AG08396 (cell line): Measurements from ENCODE around the gene ATN1.

ENCODE experiments used
- DNase-seq: peaks from one replicate; pipeline ENCODE4 v3.0.0; 2012; ENCODE audit warnings: low spot score, mixed read lengths

ATN1 gene

DNA sequence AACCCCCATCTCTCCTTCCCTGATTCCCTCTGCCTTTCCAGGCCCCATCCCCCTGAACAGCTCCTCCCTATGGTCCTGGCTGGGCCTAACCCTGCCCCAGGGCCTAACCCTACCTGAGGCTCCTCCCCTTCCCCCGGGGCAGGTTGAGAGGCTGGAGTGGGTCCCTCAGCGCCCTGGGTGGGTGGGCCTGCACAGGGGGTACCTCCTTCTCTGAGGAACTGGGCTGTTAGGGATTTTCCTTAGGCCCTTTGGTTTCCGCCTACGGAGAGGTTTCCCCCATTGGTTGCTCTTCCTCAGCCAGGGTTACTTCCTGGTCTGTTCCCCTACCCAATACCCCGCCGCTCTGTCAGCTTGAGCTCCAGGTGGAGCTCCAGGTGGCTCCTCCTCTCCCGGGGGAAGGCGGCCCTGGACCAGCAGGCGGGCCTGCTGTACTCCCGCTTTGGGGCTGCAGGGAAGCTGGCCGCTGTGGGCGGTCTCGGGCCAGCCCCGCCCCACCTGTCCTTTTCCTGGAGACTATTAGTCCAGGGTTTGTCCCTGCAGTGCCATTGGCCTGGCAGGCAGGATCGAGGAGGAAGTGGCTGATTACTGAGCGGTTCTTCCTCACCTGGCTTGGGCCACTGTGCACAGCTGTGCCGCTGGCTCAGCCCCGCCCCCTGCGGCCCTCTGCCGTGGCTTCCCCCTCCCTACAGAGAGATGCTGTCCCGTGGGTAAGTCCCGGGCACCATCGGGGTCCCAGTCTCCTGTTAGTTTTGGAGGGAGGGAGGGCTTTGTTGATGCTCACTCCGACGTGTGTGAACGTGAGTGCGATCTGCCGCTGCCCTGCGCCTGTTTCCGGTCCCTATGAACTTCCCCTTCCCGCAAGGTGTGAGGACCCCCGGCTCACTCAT lies 18.5 kb downstream of the ATN1 start:
- no peak for DNase-seq

DNA sequence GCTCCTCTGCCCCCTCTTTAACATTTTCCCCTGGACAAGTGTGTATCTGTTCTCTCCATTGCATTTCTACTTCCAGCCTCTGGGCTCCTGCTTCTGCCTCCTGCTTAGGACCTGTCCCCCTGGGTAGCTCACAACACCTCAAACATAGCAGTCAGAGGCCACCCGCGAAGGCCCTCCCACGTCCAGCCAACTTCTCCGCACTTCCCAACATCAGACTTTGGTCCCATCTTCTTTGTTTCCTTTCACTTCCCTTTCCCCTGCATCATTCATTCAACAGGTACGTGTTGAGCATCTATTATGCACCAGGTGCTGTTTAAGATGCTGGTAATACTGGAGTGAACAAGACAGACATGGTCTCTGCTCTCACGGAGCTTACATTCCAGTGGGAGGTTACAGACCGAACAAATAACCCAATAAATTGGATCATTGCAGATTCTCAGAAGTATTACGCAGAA lies 19.2 kb downstream of the ATN1 start:
- DNase-seq: no peak

DNA sequence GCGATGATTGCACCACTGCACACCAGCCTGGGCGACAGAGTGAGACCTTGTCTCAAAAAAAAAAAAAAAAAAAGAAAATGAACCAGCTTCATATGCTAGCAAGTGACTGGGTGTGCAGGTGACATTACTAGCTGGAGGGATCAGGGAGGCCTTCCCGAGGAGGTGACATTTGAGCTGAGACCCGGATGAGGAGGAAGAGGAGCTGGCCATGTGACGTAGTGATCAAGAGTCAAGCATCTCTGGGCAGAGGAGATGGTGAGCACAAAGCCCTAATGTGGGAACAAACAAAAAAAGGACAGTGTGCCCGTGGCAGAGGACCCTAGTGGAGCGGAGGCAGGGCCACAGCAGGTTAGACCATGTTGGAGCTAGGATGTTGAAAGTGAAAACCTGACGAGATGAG lies 19.9 kb downstream of the ATN1 start:
- no peak for DNase-seq

DNA sequence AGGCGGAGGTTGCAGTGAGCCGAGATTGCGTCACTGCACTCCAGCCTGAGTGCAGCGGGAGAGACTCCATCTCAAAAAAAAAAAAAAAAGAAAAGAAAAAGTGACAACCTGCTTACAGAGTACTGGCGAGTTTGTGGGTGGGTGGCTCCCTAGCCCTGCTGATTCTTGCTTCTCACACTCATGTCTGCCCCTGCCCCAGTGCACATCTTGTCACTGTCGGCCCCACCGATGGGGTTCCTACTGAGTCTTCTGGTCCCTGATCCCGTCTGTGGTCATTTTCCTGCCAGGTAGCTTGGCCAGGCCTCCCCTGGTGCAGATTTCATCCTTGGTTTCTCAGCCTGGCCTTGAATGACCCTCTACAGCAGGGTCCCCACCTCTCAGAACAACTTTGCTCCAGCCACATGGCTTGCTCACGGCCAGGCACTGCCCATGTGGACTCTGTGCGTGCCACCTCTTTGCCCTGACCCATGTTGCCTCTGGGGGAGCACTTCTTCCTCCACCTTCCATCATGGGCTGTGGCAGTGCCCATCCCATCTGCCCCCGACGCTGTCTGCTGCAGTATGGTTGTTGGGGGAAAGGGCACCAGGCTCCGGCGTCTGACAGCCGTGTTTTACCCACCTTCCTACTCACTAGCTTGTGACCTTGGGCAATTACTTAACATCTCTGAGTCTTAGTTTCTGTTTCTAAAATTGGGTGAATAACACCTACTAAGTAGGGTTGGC lies 21.3 kb downstream of the ATN1 start:
- no peak for DNase-seq

DNA sequence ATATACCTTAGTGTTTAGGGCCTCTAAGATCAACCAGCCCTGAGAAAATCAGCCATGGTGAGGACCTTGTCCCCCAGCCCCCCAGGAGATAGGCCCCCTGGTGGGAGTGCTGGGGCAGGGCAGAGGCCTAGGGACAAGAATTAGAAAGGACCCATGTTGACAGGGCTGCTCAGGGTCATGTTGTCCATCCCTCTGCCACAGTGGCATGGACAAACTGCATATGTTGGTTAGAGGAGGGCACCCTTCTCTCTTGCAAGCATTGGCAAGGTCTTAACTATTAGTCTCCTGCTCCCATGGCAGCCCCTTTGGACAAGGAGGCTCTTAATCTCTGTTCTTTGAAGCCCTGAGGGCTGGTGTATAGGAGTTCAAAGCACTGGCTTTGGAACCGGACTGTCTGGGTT lies 22.6 kb downstream of the ATN1 start:
- DNase-seq: no peak

GRCh38 chr12:6950811-6951540 lies 23.2 kb downstream of the ATN1 start, which contains the start of gene PTPN6:
PTPN6 (plus strand) TSS chr12:6951356; CDS start chr12:6951513, 157 bp downstream.
- DNase-seq: no peak

DNA sequence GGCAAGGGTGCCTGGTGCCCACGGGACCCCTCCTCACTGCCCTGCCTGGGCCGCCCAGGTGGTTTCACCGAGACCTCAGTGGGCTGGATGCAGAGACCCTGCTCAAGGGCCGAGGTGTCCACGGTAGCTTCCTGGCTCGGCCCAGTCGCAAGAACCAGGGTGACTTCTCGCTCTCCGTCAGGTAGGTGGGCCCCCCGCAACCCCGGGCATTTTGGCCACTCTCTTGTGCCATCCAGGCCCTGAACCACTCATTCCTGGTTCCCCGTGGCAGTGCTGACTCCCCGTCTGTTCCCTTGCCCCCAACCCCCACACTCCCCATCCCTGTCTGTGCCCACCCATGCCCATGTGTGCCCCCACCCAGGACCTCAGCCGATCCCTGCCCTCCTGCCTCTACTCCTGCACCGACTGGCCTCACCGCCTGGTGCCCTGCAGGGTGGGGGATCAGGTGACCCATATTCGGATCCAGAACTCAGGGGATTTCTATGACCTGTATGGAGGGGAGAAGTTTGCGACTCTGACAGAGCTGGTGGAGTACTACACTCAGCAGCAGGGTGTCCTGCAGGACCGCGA lies 23.9 kb downstream of the ATN1 start:
- DNase-seq: no peak

DNA sequence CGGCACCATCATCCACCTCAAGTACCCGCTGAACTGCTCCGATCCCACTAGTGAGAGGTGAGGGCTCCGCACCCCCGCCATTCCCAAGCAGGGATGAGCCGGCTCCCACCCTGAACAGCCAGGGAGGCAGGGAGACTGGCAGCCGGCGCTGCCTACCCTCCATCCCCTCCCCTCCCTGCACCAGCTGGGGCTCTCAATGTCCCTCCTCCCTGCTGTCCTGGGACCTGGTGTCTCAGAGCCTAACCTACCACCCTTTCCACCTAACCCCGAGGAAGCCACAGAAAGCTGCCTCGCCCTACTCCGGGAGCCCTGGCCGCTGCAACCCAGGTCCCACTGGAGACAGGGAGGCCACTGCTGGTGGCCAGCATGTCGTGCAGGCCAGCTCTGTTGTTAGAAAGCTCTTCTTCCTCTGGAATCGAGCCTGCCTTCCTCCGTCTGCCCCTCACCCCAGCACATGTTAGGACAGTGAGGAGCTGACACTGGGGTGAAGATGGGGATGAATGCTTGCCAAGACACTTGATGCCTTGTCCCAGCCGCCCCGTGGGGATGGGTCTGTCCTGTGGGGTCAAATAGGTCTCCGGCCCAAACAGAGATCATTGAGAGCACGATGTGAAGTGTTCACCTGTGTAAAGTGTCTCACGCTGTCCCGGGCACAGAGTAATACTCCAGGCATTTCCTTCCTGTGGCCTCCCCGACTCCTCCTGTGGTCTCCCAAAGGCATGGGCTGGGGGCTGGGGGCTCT lies 24.5 kb downstream of the ATN1 start:
- no peak for DNase-seq

DNA sequence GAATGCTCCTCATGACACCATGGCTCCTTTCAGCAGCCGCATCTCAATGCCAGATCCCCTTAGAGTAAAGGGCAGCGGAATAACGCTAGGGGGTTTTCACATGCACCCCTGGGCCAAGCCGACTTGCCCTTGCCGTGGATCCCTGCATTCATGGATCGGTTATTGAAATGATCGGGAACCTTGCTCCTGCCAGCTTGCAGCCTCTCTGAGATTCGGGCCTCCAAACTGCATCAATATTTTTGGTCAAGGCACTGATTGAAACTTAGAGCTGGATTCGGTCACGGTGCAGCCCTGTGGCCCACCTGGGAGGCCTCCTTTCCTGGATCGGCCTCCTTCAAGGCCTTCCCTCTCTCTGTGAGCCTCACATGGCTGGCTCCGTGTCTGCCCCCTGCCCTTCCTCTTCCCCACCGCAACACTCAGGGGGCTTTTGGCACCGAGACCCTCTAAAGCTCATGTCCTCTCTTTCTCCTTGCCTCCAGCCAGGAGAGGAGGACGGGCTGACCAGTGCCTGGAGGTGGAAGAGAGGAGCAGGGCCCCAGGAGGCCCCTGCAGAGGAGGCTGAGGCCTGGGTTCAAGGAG lies 25.2 kb downstream of the ATN1 start:
- no peak for DNase-seq

DNA sequence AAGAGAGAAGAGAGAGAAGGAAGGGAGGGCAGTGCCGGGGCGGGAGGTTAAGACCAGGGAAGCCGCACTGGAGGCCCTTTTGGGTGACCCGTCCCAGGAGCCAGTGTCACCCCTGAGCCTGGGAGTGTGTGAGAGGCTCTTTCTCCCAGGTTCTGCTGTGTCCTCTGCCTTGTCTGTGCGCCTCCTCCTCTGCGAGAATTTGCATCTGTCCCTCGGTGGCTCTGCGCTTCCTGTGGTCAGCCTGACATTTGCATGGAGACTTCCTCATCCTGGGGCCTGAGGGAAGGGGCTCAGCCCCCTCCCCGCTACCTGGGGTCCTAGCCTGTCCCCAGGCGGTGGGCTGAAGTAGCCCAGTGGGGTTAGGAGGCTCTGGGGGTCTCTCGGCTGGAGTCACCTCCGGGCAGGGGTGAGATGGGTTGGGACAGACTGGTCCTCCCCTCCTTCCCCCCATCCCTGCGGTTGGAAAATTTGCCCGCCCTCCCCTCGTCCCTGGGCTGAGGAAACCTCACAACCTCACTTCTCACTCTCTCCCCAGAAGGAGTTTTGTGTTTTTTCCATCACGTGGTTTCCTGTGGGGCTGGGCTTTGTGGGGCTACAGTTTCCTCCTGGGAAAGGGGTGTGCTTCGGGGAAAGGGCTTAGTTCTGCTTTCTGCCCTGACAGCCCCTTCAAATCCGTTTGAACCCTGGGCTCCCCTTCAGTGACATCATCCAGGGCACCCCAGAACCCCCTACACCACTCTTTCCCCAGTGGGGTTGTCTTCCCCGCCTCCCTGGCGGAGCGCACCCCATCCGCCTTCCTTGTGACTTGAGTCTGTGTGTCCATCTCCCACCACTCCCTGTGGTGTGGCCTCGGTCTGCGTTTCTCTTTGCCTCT lies 25.9 kb downstream of the ATN1 start:
- no peak for DNase-seq

- DNase-seq: no peak
Observed at GRCh38 chr12:6954316-6955107, 26.8 kb downstream of the ATN1 start.

DNA sequence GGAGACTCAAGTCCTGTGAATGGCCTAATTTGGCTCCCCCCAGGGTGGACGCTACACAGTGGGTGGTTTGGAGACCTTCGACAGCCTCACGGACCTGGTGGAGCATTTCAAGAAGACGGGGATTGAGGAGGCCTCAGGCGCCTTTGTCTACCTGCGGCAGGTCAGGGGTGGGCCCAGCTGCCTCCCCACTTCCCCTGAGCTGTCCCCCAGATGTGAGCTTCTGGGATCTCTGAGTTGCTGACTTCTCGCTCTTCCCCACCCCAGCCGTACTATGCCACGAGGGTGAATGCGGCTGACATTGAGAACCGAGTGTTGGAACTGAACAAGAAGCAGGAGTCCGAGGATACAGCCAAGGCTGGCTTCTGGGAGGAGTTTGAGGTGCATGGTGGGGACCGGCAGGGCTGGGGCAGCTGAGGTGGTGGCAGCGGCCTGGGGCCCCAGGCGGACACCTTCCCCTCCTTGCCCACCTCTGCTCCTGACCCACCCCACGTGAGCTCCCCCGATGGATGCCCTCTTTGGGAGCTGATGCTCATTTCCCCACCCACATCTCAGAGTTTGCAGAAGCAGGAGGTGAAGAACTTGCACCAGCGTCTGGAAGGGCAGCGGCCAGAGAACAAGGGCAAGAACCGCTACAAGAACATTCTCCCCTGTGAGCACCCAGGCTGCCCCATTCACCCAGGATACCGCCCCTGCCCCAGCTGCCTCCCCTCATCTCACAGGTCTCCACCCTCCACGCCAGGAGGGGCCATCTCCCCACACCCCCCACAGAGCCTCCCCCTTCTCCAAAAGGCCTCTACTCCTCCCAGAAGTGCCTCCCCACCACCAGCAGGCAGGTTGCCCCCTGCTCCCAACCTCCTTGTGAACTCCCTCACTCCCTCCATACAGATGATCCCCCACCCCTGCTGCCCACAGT lies 27.6 kb downstream of the ATN1 start:
- DNase-seq: no peak

DNA sequence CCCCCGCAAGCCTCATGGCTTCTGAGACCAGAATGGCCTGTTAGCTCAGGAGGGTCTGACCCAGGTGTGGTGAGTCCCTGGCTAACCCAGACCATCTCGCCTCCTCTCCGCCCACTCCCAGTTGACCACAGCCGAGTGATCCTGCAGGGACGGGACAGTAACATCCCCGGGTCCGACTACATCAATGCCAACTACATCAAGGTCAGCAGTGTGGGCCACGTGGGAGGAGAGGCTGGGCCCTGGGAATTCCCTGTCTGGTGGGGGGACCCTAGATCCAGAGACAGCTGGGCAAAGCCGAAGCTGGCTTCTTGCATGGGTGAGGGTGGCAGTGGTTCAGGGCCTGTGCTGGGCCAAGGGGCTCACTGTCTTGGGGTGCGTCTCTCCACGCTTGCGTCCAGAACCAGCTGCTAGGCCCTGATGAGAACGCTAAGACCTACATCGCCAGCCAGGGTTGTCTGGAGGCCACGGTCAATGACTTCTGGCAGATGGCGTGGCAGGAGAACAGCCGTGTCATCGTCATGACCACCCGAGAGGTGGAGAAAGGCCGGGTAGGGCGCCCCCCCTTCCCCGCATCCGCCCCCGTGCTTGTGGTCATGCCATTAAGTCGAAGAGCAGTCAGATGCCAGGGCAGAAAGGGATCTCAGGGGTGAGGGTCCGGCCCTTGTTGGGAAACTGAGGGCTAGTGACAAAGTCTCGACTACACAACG lies 28.4 kb downstream of the ATN1 start:
- no peak for DNase-seq

- DNase-seq: no peak
Observed at GRCh38 chr12:6957151-6957701, 29.5 kb downstream of the ATN1 start.

DNA sequence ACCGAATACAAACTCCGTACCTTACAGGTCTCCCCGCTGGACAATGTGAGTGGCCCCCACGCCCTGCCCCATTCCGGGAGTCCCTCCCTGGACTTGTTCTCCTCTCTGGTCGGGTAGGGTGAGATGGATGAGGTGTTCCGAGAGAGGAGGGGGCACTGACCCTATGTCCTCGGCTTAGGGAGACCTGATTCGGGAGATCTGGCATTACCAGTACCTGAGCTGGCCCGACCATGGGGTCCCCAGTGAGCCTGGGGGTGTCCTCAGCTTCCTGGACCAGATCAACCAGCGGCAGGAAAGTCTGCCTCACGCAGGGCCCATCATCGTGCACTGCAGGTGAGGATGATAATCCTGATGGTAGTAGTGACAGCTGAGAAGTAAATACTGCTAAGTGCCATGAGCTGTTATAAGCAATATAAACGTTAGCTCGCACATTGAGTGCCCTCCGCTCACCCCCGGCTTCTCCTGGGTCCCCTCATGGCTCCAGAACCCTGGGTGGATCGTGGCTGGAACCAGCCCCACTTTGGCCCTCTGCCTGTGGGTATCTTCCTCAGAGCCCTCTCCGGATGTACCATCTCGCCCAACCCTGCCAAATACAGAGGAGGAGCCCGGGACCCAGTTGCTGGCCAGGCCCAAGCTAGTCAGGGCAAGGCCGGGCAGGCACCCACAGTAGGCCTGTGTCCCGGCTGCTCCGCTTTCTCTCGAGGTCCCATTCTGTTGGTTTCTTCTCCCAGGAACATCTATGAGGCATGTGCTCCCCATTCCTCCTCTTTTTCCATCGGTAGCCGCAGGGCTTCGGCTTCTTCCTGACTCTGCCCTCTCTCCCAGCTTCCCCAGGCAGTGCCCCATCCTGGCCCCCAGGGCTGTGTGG lies 30.2 kb downstream of the ATN1 start:
- no peak for DNase-seq

GRCh38 chr12:6958609-6959057 lies 30.9 kb downstream of the ATN1 start:
- no peak for DNase-seq
